Right lobe of liver (tissue), 6 donors: ENCODE results near the gene SLC7A8. TPM values are rescaled to one million over a fixed set of nuclear protein-coding genes. Genes with fewer than 3 reads are reported as not detected.
A peak's percentile ranks its signal among the peaks of the same experiment; 100 is the strongest.

ENCODE experiments used
- ATAC-seq, 4 donors: fragments of 200-7000 bp; cut with Tn5 transposase; one replicate each; pipeline ENCODE4 v1.9.1; 2020; ENCODE audit warnings: mild to moderate bottlenecking in 4 of 4, moderate library complexity in 4 of 4
- DNase-seq, 3 donors: peaks; one replicate each; pipeline ENCODE4 v3.0.0-alpha.2; 2020
- H3K27ac ChIP-seq, 3 donors: fragments of 200-600 bp; one replicate each; pipeline ENCODE4 v1.8.0; 2022
- H3K27me3 ChIP-seq, 2 donors: fragments of 200-600 bp; one replicate each; pipeline ENCODE4 v1.8.0; 2022
- H3K36me3 ChIP-seq, 4 donors: fragments of 200-600 bp; sonication (generic) in 1 of 4; one replicate each; pipeline versions ENCODE4 v1.5.1 to v1.8.0; 2017 to 2022; ENCODE audit warnings: control low read depth in 1 of 4
- H3K4me1 ChIP-seq, 4 donors: fragments of 200-600 bp; sonication (generic) in 1 of 4; one replicate each; pipeline versions ENCODE4 v1.5.1 to v1.8.0; 2017 to 2022; ENCODE audit warnings: control low read depth in 1 of 4
- H3K4me3 ChIP-seq, 3 donors: fragments of 200-600 bp; one replicate each; pipeline ENCODE4 v1.8.0; 2022
- H3K9me3 ChIP-seq, 4 donors: fragments of 200-600 bp; sonication (generic) in 1 of 4; one replicate each; pipeline versions ENCODE4 v1.5.1 to v1.8.0; 2017 to 2022; ENCODE audit warnings: control low read depth in 1 of 4
- CTCF ChIP-seq, 4 donors: fragments of 200-600 bp in 3 of 4; fragments of 450-650 bp in 1 of 4; IDR thresholded peaks; one replicate each; pipeline versions ENCODE4 v1.5.1 to v1.8.0; 2016 to 2022; ENCODE audit warnings: antibody characterized with exemption in 4 of 4, mild to moderate bottlenecking in 2 of 4
- POLR2A ChIP-seq: fragments of 450-650 bp; IDR thresholded peaks from one replicate; pipeline ENCODE4 v1.6.1; 2017; ENCODE audit warnings: antibody characterized with exemption, mild to moderate bottlenecking
- WGBS: methylation state at CpG from one replicate; pipeline ENCODE4 v1.1.6; 2018; ENCODE audit warnings: low coverage, low lambda C conversion rate; ENCODE audit not compliant: insufficient coverage; ENCODE audit errors: missing lambda C conversion rate; 5-methylcytosine and 5-hydroxymethylcytosine counted together
- intact Hi-C, 2 donors: fragments of 100-400 bp; cut with DNase I; formaldehyde crosslinking; loops; one replicate each; pipeline versions ENCODE4 v1.11.2 to v1.14.1; 2022
- total RNA-seq, 6 experiments: library from RNA; depleted of rRNA in 2 of 6; stranded (reverse); fragments of >200 nt in 2 of 6; fragmentation: NEBNext Ultra II Directional in 3 of 6; extraction: Animal tissue kit (Norgen Biotek cat#: 25700) in 3 of 6; gene quantifications; one replicate each; pipeline versions ENCODE4 v1.1.0 to v1.2.4, GENCODE V29; 2016 to 2023
- donor health status: DM: no; HTN: yes; CAD: no.
- donor health status: DM: no; HTN: no; CAD: no.
- donor health status: DM: no; HTN: no; CAD: no.
- donor health status: DM: no; HTN: yes; CAD: no.
- donor health status: DM: no; HTN: yes; CAD: no.

Gene SLC7A8
- total RNA-seq, 6 experiments from 2014 or later, result 3.2 to 10.1 (median 4.4) TPM

GRCh38 chr14:23117371-23118020, 66.0 kb downstream of the SLC7A8 start:
- H3K4me3 ChIP-seq, result no peak overlapping the region
- intact Hi-C loops, result loop anchor here in 1 of 2 donors (5.0 kb wide), 1 partner anchor 70 kb away; no protein-coding TSS in a partner anchor
- no peaks in the 10 kb centered on the region for H3K9me3 ChIP-seq
- H3K27me3 ChIP-seq, result no peaks in the 10 kb centered on the region
- no peaks in the 10 kb centered on the region for H3K36me3 ChIP-seq
- 58% methylated on average over 5 of the region's 32 CpGs for WGBS
- no peak for ATAC-seq
- H3K27ac ChIP-seq, result no peak overlapping the region
- DNase-seq, result no peak
- TF ChIP-seq POLR2A (no peak), CTCF (IDR thresholded peaks at IDR 0.05) (no peak)
- H3K4me1 ChIP-seq, result no peaks in the 10 kb centered on the region

GRCh38 chr14:23115918-23116317, 67.5 kb downstream of the SLC7A8 start:
- TF ChIP-seq POLR2A (no peak), CTCF (IDR thresholded peaks at IDR 0.05) (no peak)
- intact Hi-C loops, result loop anchor here in 1 of 2 donors (5.0 kb wide), 1 partner anchor 71 kb away; no protein-coding TSS in a partner anchor

GRCh38 chr14:23115039-23115731, 68.3 kb downstream of the SLC7A8 start:
- H3K27me3 ChIP-seq, result no peaks in the 10 kb centered on the region
- H3K9me3 ChIP-seq, result no peaks in the 10 kb centered on the region
- TF ChIP-seq CTCF (IDR thresholded peaks at IDR 0.05), result no peak
- no peak for TF ChIP-seq POLR2A
- no peaks in the 10 kb centered on the region for H3K36me3 ChIP-seq
- H3K27ac ChIP-seq, result no peak overlapping the region
- intact Hi-C loops, result loop anchor here in 1 of 2 donors (5.0 kb wide), 1 partner anchor 72 kb away; no protein-coding TSS in a partner anchor
- H3K4me1 ChIP-seq, result no peaks in the 10 kb centered on the region
- WGBS, result 48% methylated on average over 8 of the region's 10 CpGs
- no peak for DNase-seq
- ATAC-seq, result peak in 1 of 4 donors; percentile 57
- no peak overlapping the region for H3K4me3 ChIP-seq

More at GRCh38 chr14:23115918-23116317, 67.5 kb downstream of the SLC7A8 start:
- H3K4me1 ChIP-seq, result no peaks in the 10 kb centered on the region
- H3K4me3 ChIP-seq, result no peak overlapping the region
- no peaks in the 10 kb centered on the region for H3K36me3 ChIP-seq
- H3K27me3 ChIP-seq, result no peaks in the 10 kb centered on the region
- ATAC-seq, result no peak
- H3K27ac ChIP-seq, result no peak overlapping the region
- 71% methylated on average over 5 of the region's 5 CpGs for WGBS
- H3K9me3 ChIP-seq, result no peaks in the 10 kb centered on the region
- DNase-seq, result no peak

GRCh38 chr14:23114669-23115038, 68.8 kb downstream of the SLC7A8 start:
- Histone ChIP-seq H3K27ac (no peak overlapping the region), H3K4me3 (no peak overlapping the region), H3K36me3 (no peaks in the 10 kb centered on the region), H3K27me3 (no peaks in the 10 kb centered on the region), H3K9me3 (no peaks in the 10 kb centered on the region), H3K4me1 (no peaks in the 10 kb centered on the region)
- DNase-seq (no peak), ATAC-seq (no peak)
- intact Hi-C loops, result loop anchor here in 1 of 2 donors (5.0 kb wide), 1 partner anchor 73 kb away; no protein-coding TSS in a partner anchor
- 17% methylated on average over 1 of the region's 4 CpGs for WGBS
- no peak for TF ChIP-seq POLR2A

GRCh38 chr14:23114120-23114458, 69.4 kb downstream of the SLC7A8 start:
- intact Hi-C loops, result no loop called here
- DNase-seq, result no peak

More at GRCh38 chr14:23114120-23114458, 69.4 kb downstream of the SLC7A8 start:
- WGBS, result 25% methylated on average over 2 of the region's 5 CpGs
- no peak for ATAC-seq
- Histone ChIP-seq H3K4me1 (no peaks in the 10 kb centered on the region), H3K4me3 (no peak overlapping the region), H3K27me3 (no peaks in the 10 kb centered on the region), H3K36me3 (no peaks in the 10 kb centered on the region), H3K9me3 (no peaks in the 10 kb centered on the region), H3K27ac (no peak overlapping the region)
- no peak for TF ChIP-seq CTCF (IDR thresholded peaks at IDR 0.05)
- TF ChIP-seq POLR2A, result no peak
